Activated naive CD4-positive, alpha-beta T cell treated with anti-CD3 and anti-CD28 coated beads, Interleukin-2, amount 50 U/mL, for 16 hours (primary cell): ENCODE measurements around the gene STRN3.
"Not testable (repeated sequence)": the region's sequence is repeated elsewhere in the genome, so short reads cannot be mapped to it uniquely, and the experiment has no call there.

Source experiments
- DNase-seq: peaks from one replicate; pipeline ENCODE4 v3.0.0-alpha.2; 2020

The STRN3 gene

GRCh38 chr14:30999038-30999773, 27.0 kb downstream of the STRN3 start:
- no peak for DNase-seq

GRCh38 chr14:30998100-30998706, 28.0 kb downstream of the STRN3 start:
- DNase-seq: no peak

GRCh38 chr14:30996892-30997659, 29.1 kb downstream of the STRN3 start:
- DNase-seq: no peak

GRCh38 chr14:30995689-30996088, 30.5 kb downstream of the STRN3 start:
- no peak for DNase-seq

GRCh38 chr14:30994681-30995620, 31.2 kb downstream of the STRN3 start:
- no peak for DNase-seq

- no peak for DNase-seq
These were observed 33.1 kb downstream of the STRN3 start for GRCh38 chr14:30993071-30993470.

GRCh38 chr14:30991408-30991807, 34.8 kb downstream of the STRN3 start:
- no peak for DNase-seq

GRCh38 chr14:30990770-30991169, 35.4 kb downstream of the STRN3 start:
- DNase-seq: no peak

- DNase-seq: no peak
These were observed 37.7 kb downstream of the STRN3 start for GRCh38 chr14:30988509-30988908.

GRCh38 chr14:30985796-30986195, 40.4 kb downstream of the STRN3 start:
- DNase-seq: no peak

GRCh38 chr14:30983858-30984257, 42.3 kb downstream of the STRN3 start:
- DNase-seq: no peak

- no peak for DNase-seq
These were observed 43.6 kb downstream of the STRN3 start for GRCh38 chr14:30982533-30982932.

- no peak for DNase-seq
These were observed 45.2 kb downstream of the STRN3 start for GRCh38 chr14:30980980-30981379.

- DNase-seq: peak; percentile 43
These were observed 46.0 kb downstream of the STRN3 start for GRCh38 chr14:30980106-30980704.

GRCh38 chr14:30977752-30978151, 48.4 kb downstream of the STRN3 start:
- no peak for DNase-seq

- no peak for DNase-seq
These were observed 51.6 kb downstream of the STRN3 start for GRCh38 chr14:30974628-30975027.

- no peak for DNase-seq
These were observed 53.1 kb downstream of the STRN3 start for GRCh38 chr14:30972882-30973582.

- not testable (repeated sequence) for DNase-seq
These were observed 54.0 kb downstream of the STRN3 start for GRCh38 chr14:30972036-30972732.

GRCh38 chr14:30971586-30971985, 54.6 kb downstream of the STRN3 start:
- no peak for DNase-seq

GRCh38 chr14:30969796-30970195, 56.4 kb downstream of the STRN3 start:
- not testable (repeated sequence) for DNase-seq
